MCF 10A (cell line): ENCODE results near the gene PYY. TPM values are rescaled to one million over a fixed set of nuclear protein-coding genes. Genes with fewer than 3 reads are reported as not detected.
"Not testable (repeated sequence)": the region's sequence is repeated elsewhere in the genome, so short reads cannot be mapped to it uniquely, and the experiment has no call there.

ENCODE experiments used
- BruUV-seq: library from RNA; stranded (reverse); fragments of 400-500 nt; replicated peaks from 2 replicates; lab custom pipeline; 2021; lab: Mats Ljungman, UMichigan
- CTCF ChIA-PET: fragments of 300-600 bp; sonication (Branson Sonifier 250); formaldehyde crosslinking; extraction: SDS; loops from one replicate; lab custom pipeline; 2021; ENCODE audit warnings: antibody characterized with exemption, inconsistent platforms; lab: Yijun Ruan, JAX
- POLR2A ChIA-PET: fragments of 300-600, 350-650 bp; sonication (Branson Sonifier 250); formaldehyde crosslinking; extraction: SDS; loops from one replicate; lab custom pipeline; 2020; ENCODE audit warnings: antibody characterized with exemption, inconsistent platforms; lab: Yijun Ruan, JAX
- DNase-seq: peaks from one replicate; pipeline ENCODE4 v3.0.0-alpha.2; 2018; ENCODE audit not compliant: unreplicated experiment
- H3K27ac Mint-ChIP-seq: one replicate; pipeline ENCODE4 v1.8.0; 2022; ENCODE audit warnings: mild to moderate bottlenecking, low read depth, mixed read lengths; ENCODE audit not compliant: unreplicated experiment
- H3K27me3 Mint-ChIP-seq: one replicate; pipeline ENCODE4 v1.8.0; 2022; ENCODE audit warnings: mixed read lengths; ENCODE audit not compliant: insufficient read depth, unreplicated experiment
- H3K36me3 Mint-ChIP-seq: one replicate; pipeline ENCODE4 v1.8.0; 2022; ENCODE audit warnings: mild to moderate bottlenecking, moderate library complexity, mixed read lengths; ENCODE audit not compliant: insufficient read depth, unreplicated experiment
- H3K4me1 Mint-ChIP-seq: one replicate; pipeline ENCODE4 v1.8.0; 2022; ENCODE audit warnings: mixed read lengths; ENCODE audit not compliant: insufficient read depth, unreplicated experiment
- H3K4me3 Mint-ChIP-seq: one replicate; pipeline ENCODE4 v1.8.0; 2022; ENCODE audit warnings: mild to moderate bottlenecking, moderate library complexity, mixed read lengths; ENCODE audit not compliant: unreplicated experiment
- H3K9me3 Mint-ChIP-seq: one replicate; pipeline ENCODE4 v1.8.0; 2022; ENCODE audit warnings: mixed read lengths; ENCODE audit not compliant: unreplicated experiment
- CTCF ChIP-seq: fragments of 200-600 bp; IDR thresholded peaks from one replicate; pipeline ENCODE4 v1.8.0; 2022; ENCODE audit warnings: antibody characterized with exemption, mild to moderate bottlenecking; ENCODE audit not compliant: unreplicated experiment
- intact Hi-C: fragments of 100-400 bp; cut with micrococcal nuclease; formaldehyde crosslinking; loops from 2 replicates; pipeline ENCODE4 v1.14.1; 2022
- total RNA-seq: library from RNA; stranded (reverse); gene quantifications from 2 replicates; pipeline ENCODE4 v1.2.3, GENCODE V29; 2022

The PYY gene
- total RNA-seq, 1 experiment from 2014 or later, result not detected

GRCh38 chr17:43940630-43941029 lies 13.1 kb downstream of the PYY start:
- DNase-seq, result peak; percentile 45
- intact Hi-C loops, result loop anchor here (5.0 kb wide), 1 partner anchor 227 kb away; no protein-coding TSS in a partner anchor
- TF ChIP-seq CTCF, result peak; percentile 41
- no TSS peak for BruUV-seq
- POLR2A ChIA-PET, result no interaction called here
- Mint-ChIP-seq H3K9me3 (no peaks in the 10 kb centered on the region), H3K4me1 (peaks cover 6% of the 10 kb centered on the region), H3K27me3 (peaks cover 21% of the 10 kb centered on the region), H3K27ac (no peak overlapping the region), H3K4me3 (no peak overlapping the region), H3K36me3 (peaks cover 5% of the 10 kb centered on the region)
- CTCF ChIA-PET, result interaction anchor here (0.6 to 1.0 kb wide), 4 partner anchors 9 to 1062 kb away, joined by 3 to 4 read pairs (median 3); no protein-coding TSS in a partner anchor

- DNase-seq, result no peak
- ChIA-PET POLR2A (no interaction called here), CTCF (interaction anchor here (0.6 to 1.8 kb wide), 7 partner anchors 10 to 97 kb away, joined by 3 to 5 read pairs (median 3); no protein-coding TSS in a partner anchor)
- no peak overlapping the region for H3K4me3 Mint-ChIP-seq
- peaks cover 21% of the 10 kb centered on the region for H3K27me3 Mint-ChIP-seq
- peaks cover 6% of the 10 kb centered on the region for H3K4me1 Mint-ChIP-seq
- intact Hi-C loops, result loop anchor here (5.0 kb wide), 1 partner anchor 227 kb away; no protein-coding TSS in a partner anchor
- H3K9me3 Mint-ChIP-seq, result no peaks in the 10 kb centered on the region
- no peak for TF ChIP-seq CTCF
- H3K27ac Mint-ChIP-seq, result no peak overlapping the region
- BruUV-seq, result no TSS peak
- peaks cover 5% of the 10 kb centered on the region for H3K36me3 Mint-ChIP-seq
Measured at GRCh38 chr17:43939886-43940285, 13.9 kb downstream of the PYY start.

- H3K4me1 Mint-ChIP-seq, H3K4me3 Mint-ChIP-seq, intact Hi-C loops, DNase-seq, BruUV-seq, H3K27ac Mint-ChIP-seq, H3K36me3 Mint-ChIP-seq, POLR2A ChIA-PET, H3K9me3 Mint-ChIP-seq: not testable (repeated sequence)
- CTCF ChIA-PET, result interaction anchor here (0.6 to 1.8 kb wide), 8 partner anchors 11 to 97 kb away, joined by 3 to 5 read pairs (median 3); no protein-coding TSS in a partner anchor
- peaks cover 21% of the 10 kb centered on the region for H3K27me3 Mint-ChIP-seq
Measured at GRCh38 chr17:43939452-43939851, 14.3 kb downstream of the PYY start.

GRCh38 chr17:43938838-43939182 lies 14.9 kb downstream of the PYY start:
- no peak overlapping the region for H3K27ac Mint-ChIP-seq
- H3K9me3 Mint-ChIP-seq, result no peaks in the 10 kb centered on the region
- H3K4me1 Mint-ChIP-seq, result peaks cover 6% of the 10 kb centered on the region
- H3K4me3 Mint-ChIP-seq, result no peak overlapping the region
- TF ChIP-seq CTCF, result no peak
- no TSS peak for BruUV-seq
- no peaks in the 10 kb centered on the region for H3K36me3 Mint-ChIP-seq
- ChIA-PET CTCF (interaction anchor here (0.5 to 1.8 kb wide), 6 partner anchors 48 to 74 kb away, joined by 3 to 5 read pairs (median 3); no protein-coding TSS in a partner anchor), POLR2A (no interaction called here)
- DNase-seq, result no peak
- peaks cover 21% of the 10 kb centered on the region for H3K27me3 Mint-ChIP-seq
- intact Hi-C loops, result no loop called here
